ENCODE data around the gene IFITM10. TPM values are rescaled to one million over a fixed set of nuclear protein-coding genes. Genes with fewer than 3 reads are reported as not detected.

Gene IFITM10
- total RNA-seq, 1 experiment from 2014 or later, result not detected

GRCh38 chr11:1728301-1728700, 22.1 kb downstream of the IFITM10 start:
- Histone ChIP-seq H3K27me3 (replicated peaks; ENCODE audit: insufficient read depth, low read depth, low read length, poor library complexity) (no peaks in the 10 kb centered on the region), H3K27ac (ENCODE audit: low read depth, low read length, poor library complexity, severe bottlenecking) (no peak overlapping the region), H3K4me3 (ENCODE audit: low read depth, low read length, poor library complexity, severe bottlenecking) (no peak overlapping the region), H3K4me1 (ENCODE audit: insufficient read depth, low read length, poor library complexity, severe bottlenecking) (no peaks in the 10 kb centered on the region), H3K9me3 (ENCODE audit: low read depth, low read length, poor library complexity, severe bottlenecking) (no peaks in the 10 kb centered on the region), H3K36me3 (ENCODE audit: insufficient read depth, low read length, poor library complexity, severe bottlenecking) (no peaks in the 10 kb centered on the region)
- intact Hi-C loops (cut with micrococcal nuclease; ENCODE audit: unreplicated experiment), result no loop called here
- TF ChIP-seq EZH2 (IDR thresholded peaks at IDR 0.05; ENCODE audit: borderline replicate concordance, low read depth, low read length, poor library complexity, severe bottlenecking) (no peak), CTCF (conservative IDR thresholded peaks at IDR 0.05; ENCODE audit: low read depth, low read length) (no peak)
- BruUV-seq (replicated peaks), result no TSS peak
- POLR2A ChIA-PET (ENCODE audit: low non-redundant PET), result no interaction called here
- no peak for DNase-seq (ENCODE audit: low spot score)
- CTCF ChIA-PET, result no interaction called here

GRCh38 chr11:1727861-1728260, 22.5 kb downstream of the IFITM10 start:
- intact Hi-C loops (cut with micrococcal nuclease; ENCODE audit: unreplicated experiment), result no loop called here
- H3K27ac ChIP-seq (ENCODE audit: low read depth, low read length, poor library complexity, severe bottlenecking), result no peak overlapping the region
- TF ChIP-seq CTCF (conservative IDR thresholded peaks at IDR 0.05; ENCODE audit: low read depth, low read length) (no peak), EZH2 (IDR thresholded peaks at IDR 0.05; ENCODE audit: borderline replicate concordance, low read depth, low read length, poor library complexity, severe bottlenecking) (no peak)
- POLR2A ChIA-PET (ENCODE audit: low non-redundant PET), result no interaction called here
- no peaks in the 10 kb centered on the region for H3K9me3 ChIP-seq (ENCODE audit: low read depth, low read length, poor library complexity, severe bottlenecking)
- peaks cover under 1% of the 10 kb centered on the region for H3K27me3 ChIP-seq (replicated peaks; ENCODE audit: insufficient read depth, low read depth, low read length, poor library complexity)
- CTCF ChIA-PET, result no interaction called here
- H3K4me3 ChIP-seq (ENCODE audit: low read depth, low read length, poor library complexity, severe bottlenecking), result no peak overlapping the region
- BruUV-seq (replicated peaks), result no TSS peak
- H3K4me1 ChIP-seq (ENCODE audit: insufficient read depth, low read length, poor library complexity, severe bottlenecking), result no peaks in the 10 kb centered on the region
- no peaks in the 10 kb centered on the region for H3K36me3 ChIP-seq (ENCODE audit: insufficient read depth, low read length, poor library complexity, severe bottlenecking)
- DNase-seq (ENCODE audit: low spot score), result no peak

GRCh38 chr11:1727096-1727690, 23.2 kb downstream of the IFITM10 start:
- CTCF ChIA-PET, result no interaction called here
- Histone ChIP-seq H3K4me3 (ENCODE audit: low read depth, low read length, poor library complexity, severe bottlenecking) (no peak overlapping the region), H3K27ac (ENCODE audit: low read depth, low read length, poor library complexity, severe bottlenecking) (no peak overlapping the region), H3K27me3 (replicated peaks; ENCODE audit: insufficient read depth, low read depth, low read length, poor library complexity) (peaks cover 3% of the 10 kb centered on the region), H3K4me1 (ENCODE audit: insufficient read depth, low read length, poor library complexity, severe bottlenecking) (no peaks in the 10 kb centered on the region), H3K9me3 (ENCODE audit: low read depth, low read length, poor library complexity, severe bottlenecking) (no peaks in the 10 kb centered on the region), H3K36me3 (ENCODE audit: insufficient read depth, low read length, poor library complexity, severe bottlenecking) (no peaks in the 10 kb centered on the region)
- intact Hi-C loops (cut with micrococcal nuclease; ENCODE audit: unreplicated experiment), result no loop called here
- POLR2A ChIA-PET (ENCODE audit: low non-redundant PET), result no interaction called here
- BruUV-seq (replicated peaks), result no TSS peak
- no peak for DNase-seq (ENCODE audit: low spot score)
- TF ChIP-seq EZH2 (IDR thresholded peaks at IDR 0.05; ENCODE audit: borderline replicate concordance, low read depth, low read length, poor library complexity, severe bottlenecking), result no peak
- no peak for TF ChIP-seq CTCF (conservative IDR thresholded peaks at IDR 0.05; ENCODE audit: low read depth, low read length)

Measured in A673 (cell line).